Hepatocyte (in vitro differentiated cells): ENCODE data around the gene OPN3. TPM values are rescaled to one million over a fixed set of nuclear protein-coding genes. Genes with fewer than 3 reads are reported as not detected.

Source experiments
- DNase-seq: peaks from one replicate; pipeline ENCODE4 v3.0.0-alpha.2; 2016; ENCODE audit warnings: low spot score
- H2AFZ ChIP-seq: fragments of 200-600 bp; sonication (generic); 2 replicates; pipeline ENCODE4 v1.6.0; 2016; ENCODE audit warnings: antibody characterized with exemption, mild to moderate bottlenecking
- H3K27ac ChIP-seq: fragments of 200-600 bp; sonication (generic); 2 replicates; pipeline ENCODE4 v1.5.1; 2016; ENCODE audit warnings: mild to moderate bottlenecking
- H3K27me3 ChIP-seq: fragments of 200-600 bp; sonication (generic); 2 replicates; pipeline ENCODE4 v1.6.1; 2016
- H3K36me3 ChIP-seq: fragments of 200-600 bp; sonication (generic); replicated peaks from 2 replicates; pipeline ENCODE4 v1.5.1; 2016; ENCODE audit warnings: low read depth; ENCODE audit not compliant: insufficient read depth
- H3K4me1 ChIP-seq: fragments of 200-600 bp; sonication (generic); 2 replicates; pipeline ENCODE4 v1.5.1; 2016; ENCODE audit warnings: mild to moderate bottlenecking, moderate library complexity; ENCODE audit not compliant: insufficient read depth
- H3K4me2 ChIP-seq: fragments of 200-600 bp; sonication (generic); 2 replicates; pipeline ENCODE4 v1.6.0; 2016
- H3K4me3 ChIP-seq: fragments of 200-600 bp; sonication (generic); 2 replicates; pipeline ENCODE4 v1.5.1; 2016; ENCODE audit warnings: mild to moderate bottlenecking
- H3K79me2 ChIP-seq: fragments of 200-600 bp; sonication (generic); 2 replicates; pipeline ENCODE4 v1.6.0; 2017; ENCODE audit warnings: mild to moderate bottlenecking
- H3K9me2 ChIP-seq: fragments of 200-600 bp; sonication (generic); replicated peaks from 2 replicates; pipeline ENCODE4 v1.6.0; 2017; ENCODE audit warnings: mild to moderate bottlenecking; ENCODE audit not compliant: insufficient read depth
- H3K9me3 ChIP-seq: fragments of 200-600 bp; sonication (generic); 2 replicates; pipeline ENCODE4 v1.5.1; 2016; ENCODE audit warnings: low read depth, mild to moderate bottlenecking
- H4K20me1 ChIP-seq: fragments of 200-600 bp; sonication (generic); 2 replicates; pipeline ENCODE4 v1.6.0; 2016; ENCODE audit warnings: mild to moderate bottlenecking; ENCODE audit not compliant: insufficient read depth, poor library complexity, severe bottlenecking
- CTCF ChIP-seq: fragments of 200-600 bp; sonication (generic); IDR thresholded peaks from 2 replicates; pipeline ENCODE4 v1.5.1; 2016; ENCODE audit warnings: antibody characterized with exemption, mild to moderate bottlenecking; ENCODE audit not compliant: poor library complexity
- EZH2 ChIP-seq: fragments of 200-600 bp; sonication (generic); IDR thresholded peaks from 2 replicates; pipeline ENCODE4 v1.6.1; 2016; ENCODE audit warnings: antibody characterized with exemption, mild to moderate bottlenecking, borderline replicate concordance
- EZH2phosphoT487 ChIP-seq: fragments of 200-600 bp; sonication (generic); IDR thresholded peaks from one replicate; pipeline ENCODE4 v1.6.1; 2018; ENCODE audit warnings: antibody characterized with exemption, mild to moderate bottlenecking, low read depth, moderate library complexity; ENCODE audit not compliant: unreplicated experiment, severe bottlenecking
- whole genome bisulfite sequencing: methylation state at CpG from one replicate; pipeline ENCODE4 v1.1.6; 2016; ENCODE audit warnings: low lambda C conversion rate; ENCODE audit errors: missing lambda C conversion rate; 5-methylcytosine and 5-hydroxymethylcytosine counted together
- polyA plus RNA-seq: library from polyadenylated mRNA; unstranded; fragments of >200 nt; fragmentation: Nextera tagmentation; extraction: Ambion mirVana; gene quantifications from 2 replicates; pipeline ENCODE4 v1.2.1, GENCODE V29; 2016
- total RNA-seq: library from RNA; depleted of rRNA; stranded (reverse); fragments of >200 nt; gene quantifications from 2 replicates; pipeline ENCODE4 v1.2.3, GENCODE V29; 2014

Gene OPN3
- total and polyA plus RNA-seq, 2 experiments from 2014 or later = 40.0 to 75.8 TPM

DNA sequence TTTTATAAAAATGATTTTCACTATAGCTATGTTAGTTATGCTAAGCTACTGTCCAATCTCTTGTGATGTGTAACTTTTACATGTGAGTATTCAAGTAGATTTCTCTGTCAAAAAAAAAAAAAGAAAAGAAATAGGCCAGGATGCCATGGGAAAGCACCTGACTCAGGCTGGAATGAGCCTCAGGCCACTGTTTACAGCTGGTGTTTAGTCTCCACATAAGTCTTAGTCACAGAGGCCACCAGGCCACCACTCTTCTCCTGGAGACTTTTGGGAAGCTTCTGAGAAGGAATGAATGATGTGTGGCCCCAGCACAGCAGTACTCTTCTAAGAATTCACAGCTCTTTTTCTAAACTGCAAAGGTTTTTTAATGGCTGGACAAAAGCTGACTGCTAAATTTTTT lies 48.9 kb downstream of the OPN3 start:
- no peaks in the 10 kb centered on the region for H3K4me1 ChIP-seq
- peak; percentile 48 for DNase-seq
- TF ChIP-seq EZH2phosphoT487 (no peak), CTCF (no peak), EZH2 (no peak)
- H3K9me3 ChIP-seq = no peaks in the 10 kb centered on the region
- H4K20me1 ChIP-seq = no peaks in the 10 kb centered on the region
- H3K27me3 ChIP-seq = no peaks in the 10 kb centered on the region
- H3K79me2 ChIP-seq = no peaks in the 10 kb centered on the region
- no peak overlapping the region for H3K4me2 ChIP-seq
- peak overlapping the region; percentile 24 for H3K27ac ChIP-seq
- H3K36me3 ChIP-seq = no peaks in the 10 kb centered on the region
- H2AFZ ChIP-seq = no peak overlapping the region
- H3K4me3 ChIP-seq = no peak overlapping the region
- H3K9me2 ChIP-seq = no peaks in the 10 kb centered on the region

DNA sequence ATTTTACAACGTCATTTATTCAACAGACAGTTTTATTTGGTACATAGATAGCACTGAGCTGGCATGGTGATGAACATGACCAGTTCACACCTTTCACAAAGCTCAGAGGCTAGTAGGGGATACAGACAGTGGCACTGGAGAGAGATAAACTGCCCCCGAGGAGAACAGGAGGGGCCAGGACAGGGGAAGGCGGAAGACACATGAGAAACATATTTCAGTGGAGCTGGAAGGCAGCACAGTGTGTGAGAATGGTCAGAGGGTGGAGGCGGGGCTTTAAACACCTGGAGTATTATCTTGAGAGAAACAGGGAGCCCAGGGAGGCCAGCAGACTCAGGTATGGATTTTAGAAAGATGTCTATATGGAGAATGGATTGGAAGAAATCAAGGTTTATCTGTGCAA lies 49.5 kb downstream of the OPN3 start:
- Histone ChIP-seq H3K9me3 (no peaks in the 10 kb centered on the region), H3K27me3 (no peaks in the 10 kb centered on the region), H4K20me1 (no peaks in the 10 kb centered on the region), H3K4me2 (no peak overlapping the region), H3K9me2 (no peaks in the 10 kb centered on the region), H2AFZ (no peak overlapping the region), H3K4me3 (no peak overlapping the region), H3K4me1 (no peaks in the 10 kb centered on the region), H3K27ac (peak overlapping the region; percentile 4), H3K36me3 (no peaks in the 10 kb centered on the region), H3K79me2 (no peaks in the 10 kb centered on the region)
- 54% methylated on average over 4 of the region's 4 CpGs for WGBS
- peak; percentile 15 for DNase-seq
- no peak for TF ChIP-seq EZH2
- no peak for TF ChIP-seq EZH2phosphoT487
- TF ChIP-seq CTCF = no peak

DNA sequence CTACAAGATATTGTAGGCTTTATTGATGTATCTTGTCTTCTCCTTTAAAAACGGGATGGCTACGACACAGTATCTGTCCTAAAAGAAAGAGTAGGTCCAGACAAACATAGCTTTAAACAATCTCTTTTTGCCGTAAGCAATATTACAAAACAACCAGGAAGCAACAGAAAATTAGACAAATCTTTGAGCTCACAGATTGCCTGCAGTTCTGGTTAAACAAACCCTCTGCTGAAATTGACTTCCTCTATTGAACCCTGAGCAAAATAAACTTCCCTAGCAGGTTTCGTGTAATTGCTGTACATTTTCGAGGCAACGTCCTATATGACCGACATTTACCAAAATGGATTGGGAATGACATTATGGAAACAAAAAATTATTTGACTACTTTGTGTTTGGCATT lies 50.6 kb downstream of the OPN3 start:
- no peaks in the 10 kb centered on the region for H4K20me1 ChIP-seq
- no peak overlapping the region for H3K27ac ChIP-seq
- WGBS = 91% methylated on average over 7 of the region's 7 CpGs
- no peak overlapping the region for H2AFZ ChIP-seq
- no peak for TF ChIP-seq EZH2phosphoT487
- TF ChIP-seq EZH2 = no peak
- no peak for TF ChIP-seq CTCF
- H3K4me1 ChIP-seq = no peaks in the 10 kb centered on the region
- no peaks in the 10 kb centered on the region for H3K9me3 ChIP-seq
- no peak overlapping the region for H3K4me3 ChIP-seq
- H3K27me3 ChIP-seq = no peaks in the 10 kb centered on the region
- no peak overlapping the region for H3K4me2 ChIP-seq
- H3K36me3 ChIP-seq = no peaks in the 10 kb centered on the region
- no peak for DNase-seq
- no peaks in the 10 kb centered on the region for H3K79me2 ChIP-seq
- H3K9me2 ChIP-seq = no peaks in the 10 kb centered on the region

- no peaks in the 10 kb centered on the region for H4K20me1 ChIP-seq
- 88% methylated on average over 14 of the region's 14 CpGs for WGBS
- no peak overlapping the region for H3K27ac ChIP-seq
- no peaks in the 10 kb centered on the region for H3K4me1 ChIP-seq
- H3K9me2 ChIP-seq = no peaks in the 10 kb centered on the region
- DNase-seq = no peak
- H3K9me3 ChIP-seq = no peaks in the 10 kb centered on the region
- no peak for TF ChIP-seq EZH2
- TF ChIP-seq CTCF = no peak
- TF ChIP-seq EZH2phosphoT487 = no peak
- no peaks in the 10 kb centered on the region for H3K27me3 ChIP-seq
- H3K79me2 ChIP-seq = no peaks in the 10 kb centered on the region
- no peak overlapping the region for H3K4me2 ChIP-seq
- no peaks in the 10 kb centered on the region for H3K36me3 ChIP-seq
- H3K4me3 ChIP-seq = no peak overlapping the region
- H2AFZ ChIP-seq = no peak overlapping the region
These were observed 53.2 kb downstream of the OPN3 start for GRCh38 chr1:241586905-241587512.
